ENCODE data around the gene MYO5A.
"Not testable (repeated sequence)": the region's sequence is repeated elsewhere in the genome, so short reads cannot be mapped to it uniquely, and the experiment has no call there.

- TF ChIP-seq CTCF (IDR thresholded peaks at IDR 0.05; ENCODE audit: insufficient read depth, low read length, poor library complexity, severe bottlenecking); EZH2phosphoT487 (conservative IDR thresholded peaks at IDR 0.05; ENCODE audit: low read length): not testable (repeated sequence)
Observed at GRCh38 chr15:52489430-52489829, 39.2 kb downstream of the MYO5A start.

Data from SU-DHL-6 (cell line).